Left lung (tissue), 10 donors: Measurements from ENCODE around the gene JCAD. TPM values are rescaled to one million over a fixed set of nuclear protein-coding genes. Genes with fewer than 3 reads are reported as not detected.

Experiments used
- ATAC-seq: fragments of 200-7000 bp; cut with Tn5 transposase; one replicate; pipeline ENCODE4 v1.9.1; 2020; ENCODE audit warnings: moderate library complexity
- DNase-seq, 4 donors: peaks; one replicate each; pipeline ENCODE4 v3.0.0-alpha.2; 2013 to 2020
- H3K27ac ChIP-seq, 2 donors: fragments of 200-600 bp; sonication (generic) in 1 of 2; one replicate each; pipeline versions ENCODE4 v1.5.0 to v1.8.0; 2020 to 2021
- H3K27me3 ChIP-seq, 2 donors: fragments of 200-600 bp; sonication (generic) in 1 of 2; one replicate each; pipeline versions ENCODE4 v1.5.0 to v1.8.0; 2020 to 2021
- H3K36me3 ChIP-seq, 2 donors: fragments of 200-600 bp; sonication (generic) in 1 of 2; one replicate each; pipeline versions ENCODE4 v1.5.0 to v1.8.0; 2020 to 2021
- H3K4me1 ChIP-seq, 2 donors: fragments of 200-600 bp; one replicate each; pipeline ENCODE4 v1.8.0; 2021
- H3K4me3 ChIP-seq, 2 donors: fragments of 200-600 bp; sonication (generic) in 1 of 2; one replicate each; pipeline versions ENCODE4 v1.5.0 to v1.8.0; 2020 to 2021; ENCODE audit warnings: mild to moderate bottlenecking in 1 of 2
- H3K9me3 ChIP-seq, 2 donors: fragments of 200-600 bp; sonication (generic) in 1 of 2; one replicate each; pipeline versions ENCODE4 v1.5.0 to v1.8.0; 2020 to 2021
- intact Hi-C, 2 donors: fragments of 100-400 bp; cut with DNase I; formaldehyde crosslinking; loops; one replicate each; pipeline versions ENCODE4 v1.11.2 to v1.14.2; 2022
- polyA plus RNA-seq, 6 donors: library from polyadenylated mRNA; unstranded; fragments of 120-200 nt; gene quantifications; one replicate each; pipeline ENCODE4 v1.2.1, GENCODE V29; 2013; ENCODE audit not compliant: insufficient read length in 6 of 6
- total RNA-seq, 2 donors: library from RNA; stranded (reverse); fragmentation: NEBNext Ultra II Directional; extraction: Animal tissue kit (Norgen Biotek cat#: 25700); gene quantifications; one replicate each; pipeline ENCODE4 v1.2.1, GENCODE V29; 2021
- TF ChIP-seq, protein P1 (sequence below), 2 donors: fragments of 200-600 bp; sonication (generic) in 1 of 2; IDR thresholded peaks; one replicate each; pipeline versions ENCODE4 v1.5.0 to v1.8.0; 2021; ENCODE audit warnings: antibody characterized with exemption in 2 of 2
- donor health status: DM: no; HTN: yes; CAD: no.
- donor health status: DM: no; HTN: no; CAD: no.

The JCAD gene
- total and polyA plus RNA-seq, 8 donors = 28.7 to 88.4 (median 71.0) TPM

DNA sequence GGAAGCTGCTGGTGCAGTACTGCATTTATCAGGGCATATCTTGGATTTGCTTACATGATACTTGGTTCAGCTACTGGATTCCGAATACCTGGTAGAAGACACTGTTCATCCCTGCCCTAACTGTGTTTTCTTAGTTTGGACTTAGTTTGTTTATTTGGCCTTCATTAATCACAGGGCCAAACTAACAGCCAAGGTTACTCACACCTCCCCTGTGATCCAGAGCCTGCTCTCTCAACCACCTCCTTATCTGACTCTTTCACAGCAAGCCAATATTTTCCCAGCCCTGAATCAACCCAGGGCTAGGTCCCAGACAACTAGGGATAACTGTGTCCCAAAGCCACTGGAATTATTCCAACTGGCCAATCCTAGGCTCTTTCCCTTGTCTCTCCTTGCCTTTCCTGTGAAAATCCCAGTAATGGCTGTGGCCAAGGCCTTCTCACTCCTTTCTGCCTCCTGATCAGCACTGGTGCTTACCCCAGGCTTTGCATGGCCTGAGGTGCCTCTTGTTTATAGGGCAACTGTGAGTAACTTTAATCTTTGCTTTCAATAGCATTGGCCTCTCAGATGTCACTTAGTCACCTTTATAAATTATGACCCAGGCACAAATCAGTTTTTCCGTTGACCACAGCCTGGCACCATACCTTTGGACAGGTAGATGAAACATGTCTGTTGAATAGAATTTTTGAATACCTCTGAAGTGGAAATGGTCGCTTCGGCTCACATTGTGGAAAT is 9.3 kb upstream of the JCAD start:
- no peak for ATAC-seq

DNA sequence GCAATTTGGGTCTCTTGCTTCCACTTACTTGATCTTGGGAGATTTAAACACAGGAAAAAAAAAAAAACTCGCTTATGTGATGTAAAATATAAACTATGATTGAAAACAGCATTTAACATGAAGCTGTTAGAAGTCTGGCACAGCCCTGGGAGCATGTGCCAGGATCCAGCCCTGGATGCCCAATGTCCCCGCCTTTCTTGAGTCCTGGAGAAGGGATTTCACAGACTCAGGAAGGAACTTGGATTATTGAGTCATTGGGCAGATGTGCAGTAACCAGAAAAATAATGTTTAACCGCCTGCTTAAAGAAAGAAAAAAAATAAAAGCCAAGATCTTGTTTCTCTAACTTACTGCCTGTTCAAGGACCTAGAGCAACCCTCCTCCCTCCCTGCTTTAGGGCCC is 3.7 kb upstream of the JCAD start:
- ATAC-seq = no peak
- Histone ChIP-seq H3K4me1 (peaks cover 0 to 19% of the 10 kb centered on the region in 2 donors), H3K36me3 (no peaks in the 10 kb centered on the region), H3K9me3 (no peaks in the 10 kb centered on the region), H3K27me3 (peaks cover 0 to 38% of the 10 kb centered on the region in 2 donors), H3K4me3 (no peak overlapping the region), H3K27ac (no peak overlapping the region)
- DNase-seq = no peak
- TF ChIP-seq, protein P1, sequence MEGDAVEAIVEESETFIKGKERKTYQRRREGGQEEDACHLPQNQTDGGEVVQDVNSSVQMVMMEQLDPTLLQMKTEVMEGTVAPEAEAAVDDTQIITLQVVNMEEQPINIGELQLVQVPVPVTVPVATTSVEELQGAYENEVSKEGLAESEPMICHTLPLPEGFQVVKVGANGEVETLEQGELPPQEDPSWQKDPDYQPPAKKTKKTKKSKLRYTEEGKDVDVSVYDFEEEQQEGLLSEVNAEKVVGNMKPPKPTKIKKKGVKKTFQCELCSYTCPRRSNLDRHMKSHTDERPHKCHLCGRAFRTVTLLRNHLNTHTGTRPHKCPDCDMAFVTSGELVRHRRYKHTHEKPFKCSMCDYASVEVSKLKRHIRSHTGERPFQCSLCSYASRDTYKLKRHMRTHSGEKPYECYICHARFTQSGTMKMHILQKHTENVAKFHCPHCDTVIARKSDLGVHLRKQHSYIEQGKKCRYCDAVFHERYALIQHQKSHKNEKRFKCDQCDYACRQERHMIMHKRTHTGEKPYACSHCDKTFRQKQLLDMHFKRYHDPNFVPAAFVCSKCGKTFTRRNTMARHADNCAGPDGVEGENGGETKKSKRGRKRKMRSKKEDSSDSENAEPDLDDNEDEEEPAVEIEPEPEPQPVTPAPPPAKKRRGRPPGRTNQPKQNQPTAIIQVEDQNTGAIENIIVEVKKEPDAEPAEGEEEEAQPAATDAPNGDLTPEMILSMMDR (IDR thresholded peaks at IDR 0.05) = no peak
- intact Hi-C loops = no loop called here

More for the DNA sequence above, 9.3 kb upstream of the JCAD start:
- H3K4me1 ChIP-seq = peaks cover 0 to 2% of the 10 kb centered on the region in 2 donors
- no peak for DNase-seq
- H3K27ac ChIP-seq = no peak overlapping the region
- H3K4me3 ChIP-seq = no peak overlapping the region
- no peaks in the 10 kb centered on the region for H3K9me3 ChIP-seq
- intact Hi-C loops = no loop called here
- TF ChIP-seq, protein P1 (IDR thresholded peaks at IDR 0.05) = no peak
- no peaks in the 10 kb centered on the region for H3K27me3 ChIP-seq
- H3K36me3 ChIP-seq = no peaks in the 10 kb centered on the region

DNA sequence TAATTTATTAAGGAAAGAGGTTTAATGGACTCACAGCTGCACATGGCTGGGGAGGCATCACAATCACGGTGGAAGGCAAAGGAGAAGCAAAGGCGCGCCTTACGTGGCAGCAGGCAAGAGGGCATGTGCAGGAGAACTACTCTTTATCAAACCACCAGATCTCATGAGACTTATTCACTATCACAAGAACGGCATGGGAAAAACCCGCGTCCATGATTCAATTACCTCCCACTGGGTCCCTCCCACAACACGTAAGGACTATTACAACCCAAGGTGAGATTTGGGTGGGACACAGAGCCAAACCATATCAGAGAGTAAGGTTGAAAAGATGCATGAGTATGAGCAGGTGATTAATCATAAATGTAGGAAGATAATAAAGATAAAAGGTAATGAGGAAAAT is 3.2 kb upstream of the JCAD start:
- peaks cover under 1 to 24% of the 10 kb centered on the region in 2 donors for H3K4me1 ChIP-seq
- TF ChIP-seq, protein P1 (IDR thresholded peaks at IDR 0.05) = no peak
- no peak overlapping the region for H3K4me3 ChIP-seq
- no peak overlapping the region for H3K27ac ChIP-seq
- ATAC-seq (no peak), DNase-seq (no peak)
- no peaks in the 10 kb centered on the region for H3K9me3 ChIP-seq
- H3K27me3 ChIP-seq = peaks cover 0 to 41% of the 10 kb centered on the region in 2 donors
- H3K36me3 ChIP-seq = no peaks in the 10 kb centered on the region
- intact Hi-C loops = no loop called here

DNA sequence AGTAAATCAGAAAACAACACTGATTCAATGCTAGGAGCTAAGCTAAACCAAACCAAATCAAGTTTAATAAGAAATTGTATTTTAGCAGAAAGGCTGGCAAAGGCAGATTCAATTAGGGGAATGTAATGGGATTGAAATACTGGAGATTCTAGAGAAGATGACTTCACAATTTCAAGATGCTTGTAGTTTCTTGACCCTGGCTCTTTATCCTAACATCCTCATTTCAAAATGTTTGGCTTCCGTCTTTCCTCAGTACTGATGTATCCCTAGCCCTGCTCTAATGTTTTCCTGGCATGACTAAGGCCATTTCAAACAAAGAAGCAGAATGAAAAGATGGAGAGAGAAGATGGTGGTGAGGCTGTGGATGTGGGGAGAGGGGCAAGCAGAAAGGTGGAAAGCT is 2.7 kb upstream of the JCAD start:
- TF ChIP-seq, protein P1 (IDR thresholded peaks at IDR 0.05) = no peak
- intact Hi-C loops = no loop called here
- ATAC-seq = no peak

DNA sequence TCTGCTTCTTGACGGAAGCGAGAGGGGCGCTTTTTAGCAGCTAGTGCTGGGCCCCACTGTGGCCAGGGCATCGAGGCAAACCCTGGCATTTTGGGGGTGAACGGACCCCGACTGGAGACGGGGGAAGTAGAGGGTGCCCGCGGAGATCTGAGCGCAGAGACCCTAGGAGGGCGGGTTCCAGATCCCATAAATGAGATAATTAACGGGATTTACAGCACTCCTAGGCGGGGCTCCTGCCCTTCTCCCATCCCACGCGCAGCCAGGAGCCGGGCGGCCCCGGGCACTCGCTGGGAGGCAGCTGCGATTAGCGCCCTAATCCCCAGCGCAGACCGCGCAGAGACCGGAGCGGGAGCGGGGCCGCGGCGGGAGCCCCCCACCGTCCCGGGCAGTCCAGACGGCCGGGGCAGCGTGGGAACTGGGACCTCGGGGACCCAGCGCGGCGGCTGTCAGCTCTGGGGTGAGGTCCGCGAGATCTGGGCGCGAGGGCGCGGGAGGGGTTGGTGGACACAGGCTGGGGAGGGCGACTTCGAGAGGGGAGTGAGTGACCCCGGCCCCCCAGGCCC is 735 bp downstream of the JCAD start:
- DNase-seq (peak in 1 of 4 donors; percentile 79), ATAC-seq (peak; percentile 33)
- TF ChIP-seq, protein P1 (IDR thresholded peaks at IDR 0.05) = no peak
- Histone ChIP-seq H3K27me3 (peaks cover 0 to 41% of the 10 kb centered on the region in 2 donors), H3K4me3 (peak overlapping the region; percentile 55 to 82), H3K27ac (peak overlapping the region; percentile 85), H3K9me3 (no peaks in the 10 kb centered on the region), H3K36me3 (no peaks in the 10 kb centered on the region), H3K4me1 (peaks cover 16 to 42% of the 10 kb centered on the region in 2 donors)
- intact Hi-C loops = no loop called here

More for the DNA sequence above, 2.7 kb upstream of the JCAD start:
- Histone ChIP-seq H3K36me3 (no peaks in the 10 kb centered on the region), H3K27me3 (peaks cover 0 to 41% of the 10 kb centered on the region in 2 donors), H3K4me3 (no peak overlapping the region), H3K27ac (no peak overlapping the region), H3K9me3 (no peaks in the 10 kb centered on the region), H3K4me1 (peaks cover 5 to 29% of the 10 kb centered on the region in 2 donors)
- no peak for DNase-seq
